ENCODE measurements around the gene SAMD1.

DNA sequence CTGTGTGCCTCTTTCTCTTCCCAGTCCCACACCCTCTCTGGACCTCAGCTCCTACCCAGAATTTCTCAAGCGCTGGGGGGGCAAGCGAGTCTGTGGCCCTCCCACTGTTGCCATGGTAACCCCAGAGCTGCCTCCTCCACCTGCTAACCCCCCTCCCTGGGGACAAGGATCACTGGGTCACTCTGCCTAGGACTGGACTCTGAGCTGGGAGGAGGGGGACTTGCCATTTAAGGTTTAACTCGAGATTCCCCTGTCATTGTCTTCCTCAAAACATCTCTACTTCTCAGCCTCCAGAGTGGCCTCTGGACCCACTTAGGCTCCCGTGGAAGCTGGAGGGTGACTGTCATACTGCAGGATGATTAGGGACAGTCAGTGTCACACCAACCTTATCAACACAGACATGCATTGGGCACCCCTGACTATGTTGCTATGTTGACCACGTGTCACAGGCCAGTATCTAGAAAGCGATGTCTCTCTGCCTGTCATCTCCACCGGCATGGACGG is 30.8 kb downstream of the SAMD1 start:
- TF ChIP-seq, protein P1, sequence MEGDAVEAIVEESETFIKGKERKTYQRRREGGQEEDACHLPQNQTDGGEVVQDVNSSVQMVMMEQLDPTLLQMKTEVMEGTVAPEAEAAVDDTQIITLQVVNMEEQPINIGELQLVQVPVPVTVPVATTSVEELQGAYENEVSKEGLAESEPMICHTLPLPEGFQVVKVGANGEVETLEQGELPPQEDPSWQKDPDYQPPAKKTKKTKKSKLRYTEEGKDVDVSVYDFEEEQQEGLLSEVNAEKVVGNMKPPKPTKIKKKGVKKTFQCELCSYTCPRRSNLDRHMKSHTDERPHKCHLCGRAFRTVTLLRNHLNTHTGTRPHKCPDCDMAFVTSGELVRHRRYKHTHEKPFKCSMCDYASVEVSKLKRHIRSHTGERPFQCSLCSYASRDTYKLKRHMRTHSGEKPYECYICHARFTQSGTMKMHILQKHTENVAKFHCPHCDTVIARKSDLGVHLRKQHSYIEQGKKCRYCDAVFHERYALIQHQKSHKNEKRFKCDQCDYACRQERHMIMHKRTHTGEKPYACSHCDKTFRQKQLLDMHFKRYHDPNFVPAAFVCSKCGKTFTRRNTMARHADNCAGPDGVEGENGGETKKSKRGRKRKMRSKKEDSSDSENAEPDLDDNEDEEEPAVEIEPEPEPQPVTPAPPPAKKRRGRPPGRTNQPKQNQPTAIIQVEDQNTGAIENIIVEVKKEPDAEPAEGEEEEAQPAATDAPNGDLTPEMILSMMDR (conservative IDR thresholded peaks at IDR 0.05; ENCODE audit: low read depth, low read length): no peak
- TF ChIP-seq EZH2 (IDR thresholded peaks at IDR 0.05; ENCODE audit: borderline replicate concordance, low read depth, low read length, poor library complexity, severe bottlenecking): no peak
